HEK293T (cell line): ENCODE results near the gene SF3B2.

Experiments
- CTCF ChIA-PET: fragments of 350-600 bp; formaldehyde crosslinking; extraction: SDS; loops from one replicate; lab custom pipeline; 2021; ENCODE audit warnings: antibody characterized with exemption, inconsistent platforms; lab: Yijun Ruan, JAX
- POLR2A ChIA-PET: fragments of 350-600 bp; formaldehyde crosslinking; extraction: SDS; loops from one replicate; lab custom pipeline; 2020; ENCODE audit warnings: antibody characterized with exemption, inconsistent platforms; lab: Yijun Ruan, JAX
- DNase-seq: peaks from one replicate; pipeline ENCODE4 v3.0.0; 2012; ENCODE audit warnings: mixed read lengths; ENCODE audit errors: extremely low spot score
- ARNT ChIP-seq: fragments of 450-650 bp; IDR thresholded peaks from 2 replicates; pipeline ENCODE4 v1.6.1; 2017; ENCODE audit warnings: mild to moderate bottlenecking
- BHLHE40 ChIP-seq: fragments of 450-650 bp; IDR thresholded peaks from 2 replicates; pipeline ENCODE4 v1.6.1; 2016; ENCODE audit warnings: mild to moderate bottlenecking, moderate library complexity, borderline replicate concordance
- CTBP1 ChIP-seq: fragments of 450-650 bp; IDR thresholded peaks from 2 replicates; pipeline ENCODE4 v1.6.1; 2016; ENCODE audit warnings: borderline replicate concordance
- ELF4 ChIP-seq: fragments of 450-650 bp; IDR thresholded peaks from 2 replicates; pipeline ENCODE4 v1.6.1; 2017; ENCODE audit warnings: antibody characterized with exemption
- FOXA1 ChIP-seq: fragments of 450-650 bp; IDR thresholded peaks from 2 replicates; pipeline ENCODE4 v1.6.1; 2016; ENCODE audit warnings: mild to moderate bottlenecking
- FOXK2 ChIP-seq: fragments of 450-650 bp; IDR thresholded peaks from 2 replicates; pipeline ENCODE4 v1.6.1; 2016; ENCODE audit warnings: mild to moderate bottlenecking
- FOXM1 ChIP-seq: fragments of 450-650 bp; IDR thresholded peaks from 2 replicates; pipeline ENCODE4 v1.6.1; 2017; ENCODE audit warnings: mild to moderate bottlenecking, borderline replicate concordance
- HDGF ChIP-seq: fragments of 450-650 bp; IDR thresholded peaks from 2 replicates; pipeline ENCODE4 v1.6.1; 2017; ENCODE audit warnings: antibody characterized with exemption, borderline replicate concordance
- L3MBTL2 ChIP-seq: fragments of 450-650 bp; conservative IDR thresholded peaks from 2 replicates; pipeline ENCODE4 v1.6.1; 2016; ENCODE audit warnings: mild to moderate bottlenecking
- LEF1 ChIP-seq: fragments of 450-650 bp; IDR thresholded peaks from 2 replicates; pipeline ENCODE4 v1.6.1; 2017; ENCODE audit warnings: mild to moderate bottlenecking, borderline replicate concordance
- NFRKB ChIP-seq: fragments of 450-650 bp; IDR thresholded peaks from 2 replicates; pipeline ENCODE4 v1.6.1; 2016; ENCODE audit warnings: mild to moderate bottlenecking, moderate library complexity
- SP1 ChIP-seq: fragments of 450-650 bp; IDR thresholded peaks from 2 replicates; pipeline ENCODE4 v1.6.1; 2017
- SUZ12 ChIP-seq: fragments of 450-650 bp; IDR thresholded peaks from 2 replicates; pipeline ENCODE4 v1.6.1; 2016; ENCODE audit warnings: mild to moderate bottlenecking
- TARDBP ChIP-seq: fragments of 450-650 bp; IDR thresholded peaks from 2 replicates; pipeline ENCODE4 v1.6.1; 2016
- ZNF384 ChIP-seq: fragments of 450-650 bp; IDR thresholded peaks from 2 replicates; pipeline ENCODE4 v1.6.1; 2016
- TF ChIP-seq, protein P1 (sequence below): fragments of 450-650 bp; IDR thresholded peaks from 2 replicates; pipeline ENCODE4 v1.6.1; 2016

SF3B2 gene

DNA sequence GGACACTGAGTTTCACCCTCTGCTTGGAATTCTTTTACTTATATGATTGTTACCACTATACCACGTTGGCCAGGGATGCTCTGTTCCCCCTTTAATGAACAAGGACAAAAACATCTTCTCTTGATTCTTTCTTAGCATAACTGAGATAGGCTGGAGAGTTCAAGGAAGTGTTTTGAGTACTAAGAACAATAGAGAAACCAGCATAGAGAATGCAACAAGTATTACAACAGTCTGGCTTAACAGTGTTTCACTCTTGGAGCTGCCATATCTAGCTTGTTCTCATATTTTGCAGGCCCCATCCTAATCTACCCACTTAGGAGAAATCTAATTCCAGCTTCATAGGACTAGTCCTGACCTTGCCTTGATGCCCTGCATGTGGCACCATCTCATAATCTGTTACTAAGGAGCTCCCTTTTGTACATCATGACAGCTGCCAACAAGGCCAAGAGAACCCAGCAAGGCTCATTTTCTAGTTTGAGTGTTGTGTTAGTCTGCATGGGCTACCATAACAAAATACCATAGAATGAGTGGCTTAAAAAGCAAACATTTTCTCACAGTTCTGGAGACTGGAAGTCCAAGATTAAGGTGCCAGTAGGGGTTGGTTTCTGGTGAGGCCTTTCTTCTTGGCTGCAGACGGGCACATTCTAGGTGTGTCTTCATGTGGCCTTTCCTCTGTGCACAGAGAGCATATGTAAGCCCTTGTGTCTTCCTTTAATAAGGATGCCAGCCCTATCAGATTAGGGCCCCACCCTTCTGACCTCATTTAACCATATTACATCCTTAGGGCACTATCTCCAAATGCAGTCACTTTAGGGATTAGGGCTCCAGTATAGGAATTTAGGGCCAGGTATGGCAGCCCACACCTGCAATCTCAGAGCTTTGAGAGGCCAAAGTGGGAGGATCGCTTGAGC, 55.7 kb downstream of the SF3B2 start:
- TF ChIP-seq BHLHE40 (no peak), FOXK2 (no peak), TARDBP (no peak), CTBP1 (no peak), ZNF384 (no peak), SUZ12 (no peak), ELF4 (no peak), ARNT (no peak), L3MBTL2 (no peak), FOXM1 (no peak), LEF1 (no peak), HDGF (no peak), FOXA1 (no peak), NFRKB (no peak), SP1 (no peak)
- TF ChIP-seq, protein P1, sequence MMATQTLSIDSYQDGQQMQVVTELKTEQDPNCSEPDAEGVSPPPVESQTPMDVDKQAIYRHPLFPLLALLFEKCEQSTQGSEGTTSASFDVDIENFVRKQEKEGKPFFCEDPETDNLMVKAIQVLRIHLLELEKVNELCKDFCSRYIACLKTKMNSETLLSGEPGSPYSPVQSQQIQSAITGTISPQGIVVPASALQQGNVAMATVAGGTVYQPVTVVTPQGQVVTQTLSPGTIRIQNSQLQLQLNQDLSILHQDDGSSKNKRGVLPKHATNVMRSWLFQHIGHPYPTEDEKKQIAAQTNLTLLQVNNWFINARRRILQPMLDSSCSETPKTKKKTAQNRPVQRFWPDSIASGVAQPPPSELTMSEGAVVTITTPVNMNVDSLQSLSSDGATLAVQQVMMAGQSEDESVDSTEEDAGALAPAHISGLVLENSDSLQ, result no peak
- CTCF ChIA-PET, result no interaction called here
- POLR2A ChIA-PET, result no interaction called here
- no peak for DNase-seq

DNA sequence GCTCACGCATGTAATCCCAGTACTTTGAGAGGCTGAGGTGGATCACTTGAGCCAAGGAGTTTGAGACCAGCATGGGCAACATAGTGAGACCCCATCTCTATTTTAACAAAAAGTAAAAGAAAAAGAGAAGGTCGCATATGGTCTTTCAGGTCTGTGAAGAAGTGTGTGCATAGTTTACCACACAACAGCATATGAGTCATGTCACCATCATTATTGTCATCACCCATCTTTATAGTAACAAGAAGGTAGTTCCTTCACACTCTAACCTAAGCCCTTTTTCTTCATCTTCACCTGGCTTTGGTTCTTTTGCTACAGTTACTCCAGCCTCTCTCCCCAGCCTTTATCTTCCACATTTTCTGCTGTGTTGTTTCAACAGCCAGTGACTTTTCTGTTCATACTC, 57.1 kb downstream of the SF3B2 start:
- TF ChIP-seq, protein P1, result no peak
- TF ChIP-seq LEF1 (no peak), FOXM1 (no peak), FOXA1 (no peak), TARDBP (no peak), NFRKB (no peak), SP1 (no peak), ARNT (no peak), ELF4 (no peak), ZNF384 (no peak), HDGF (no peak), CTBP1 (no peak), BHLHE40 (no peak), FOXK2 (no peak), SUZ12 (no peak), L3MBTL2 (no peak)
- no peak for DNase-seq
- CTCF ChIA-PET, result no interaction called here
- POLR2A ChIA-PET, result no interaction called here

DNA sequence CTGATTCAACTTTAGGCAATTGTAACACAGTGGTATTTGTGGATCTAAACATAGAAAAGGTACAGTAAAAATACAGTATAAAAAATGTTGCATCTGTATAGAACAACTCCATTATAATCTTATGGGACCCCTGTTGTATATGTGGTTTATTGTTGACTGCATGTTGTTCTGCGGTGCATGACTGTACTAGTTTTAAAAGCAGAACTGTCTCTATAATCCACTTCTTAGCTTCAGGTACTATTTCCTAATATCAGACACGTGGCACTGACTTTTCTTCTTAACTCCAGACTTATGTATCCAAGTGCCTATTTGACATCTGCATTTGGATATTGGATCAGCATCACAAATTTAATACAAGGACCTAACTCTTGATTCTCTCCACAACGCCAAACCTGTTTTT, 59.0 kb downstream of the SF3B2 start:
- ChIA-PET CTCF (no interaction called here), POLR2A (no interaction called here)
- no peak for DNase-seq
- TF ChIP-seq SP1, result no peak
- no peak for TF ChIP-seq LEF1
- TF ChIP-seq ZNF384, result no peak
- no peak for TF ChIP-seq HDGF
- TF ChIP-seq, protein P1, result no peak
- no peak for TF ChIP-seq FOXK2
- no peak for TF ChIP-seq NFRKB
- no peak for TF ChIP-seq SUZ12
- no peak for TF ChIP-seq CTBP1
- no peak for TF ChIP-seq ELF4
- no peak for TF ChIP-seq L3MBTL2
- TF ChIP-seq BHLHE40, result no peak
- TF ChIP-seq FOXM1, result no peak
- no peak for TF ChIP-seq TARDBP
- no peak for TF ChIP-seq ARNT
- no peak for TF ChIP-seq FOXA1

DNA sequence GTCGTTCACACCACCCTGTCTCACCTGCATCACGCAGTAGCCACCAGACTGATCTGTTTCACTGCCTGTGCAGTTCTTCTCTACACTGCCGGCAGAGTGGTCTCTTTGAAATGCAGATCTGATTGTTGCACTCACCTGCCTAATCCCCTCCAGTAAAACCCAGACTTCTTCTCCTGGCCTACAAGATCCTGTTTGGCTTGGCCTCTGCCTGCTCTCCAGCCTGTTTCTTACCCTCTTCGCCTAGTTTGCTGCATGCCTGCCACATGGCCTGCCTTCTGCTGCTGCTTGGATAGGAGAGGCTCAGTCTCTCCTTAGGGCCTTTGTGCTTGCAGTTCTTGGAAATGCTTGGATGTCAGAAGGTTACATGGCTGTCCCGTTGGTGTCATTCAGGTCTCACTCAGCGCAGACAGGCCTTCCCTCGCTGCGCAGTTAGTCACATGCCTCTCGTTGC, 59.9 kb downstream of the SF3B2 start:
- DNase-seq, result no peak
- ChIA-PET POLR2A (no interaction called here), CTCF (no interaction called here)
- no peak for TF ChIP-seq BHLHE40
- no peak for TF ChIP-seq ELF4
- TF ChIP-seq, protein P1, result no peak
- TF ChIP-seq FOXK2, result no peak
- TF ChIP-seq FOXM1, result no peak
- TF ChIP-seq SUZ12, result no peak
- TF ChIP-seq LEF1, result no peak
- no peak for TF ChIP-seq FOXA1
